GM21381 (cell line): ENCODE measurements around the gene EGR4.
"Not testable (repeated sequence)": the region's sequence is repeated elsewhere in the genome, so short reads cannot be mapped to it uniquely, and the experiment has no call there.

Experiments
- ATAC-seq: cut with Tn5 transposase; IDR thresholded peaks from one replicate; pipeline ENCODE4 v1.9.1; 2021; ENCODE audit warnings: mild to moderate bottlenecking, moderate library complexity; ENCODE audit not compliant: unreplicated experiment

EGR4 gene

DNA sequence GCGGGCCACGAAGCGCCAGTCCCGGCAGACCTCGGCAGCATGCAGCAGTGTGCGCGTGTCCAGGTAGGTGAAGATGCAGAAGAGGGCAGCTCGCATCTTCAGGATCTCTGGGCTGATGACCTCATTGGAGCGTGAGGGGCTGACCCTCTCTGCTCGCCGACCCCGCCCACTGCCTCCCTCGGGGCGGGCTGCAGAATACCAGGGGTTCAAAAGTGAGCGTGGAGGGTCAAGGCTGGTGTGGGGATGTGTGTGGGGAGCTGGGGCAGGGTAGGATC is 29.1 kb downstream of the EGR4 start:
- ATAC-seq = no peak

DNA sequence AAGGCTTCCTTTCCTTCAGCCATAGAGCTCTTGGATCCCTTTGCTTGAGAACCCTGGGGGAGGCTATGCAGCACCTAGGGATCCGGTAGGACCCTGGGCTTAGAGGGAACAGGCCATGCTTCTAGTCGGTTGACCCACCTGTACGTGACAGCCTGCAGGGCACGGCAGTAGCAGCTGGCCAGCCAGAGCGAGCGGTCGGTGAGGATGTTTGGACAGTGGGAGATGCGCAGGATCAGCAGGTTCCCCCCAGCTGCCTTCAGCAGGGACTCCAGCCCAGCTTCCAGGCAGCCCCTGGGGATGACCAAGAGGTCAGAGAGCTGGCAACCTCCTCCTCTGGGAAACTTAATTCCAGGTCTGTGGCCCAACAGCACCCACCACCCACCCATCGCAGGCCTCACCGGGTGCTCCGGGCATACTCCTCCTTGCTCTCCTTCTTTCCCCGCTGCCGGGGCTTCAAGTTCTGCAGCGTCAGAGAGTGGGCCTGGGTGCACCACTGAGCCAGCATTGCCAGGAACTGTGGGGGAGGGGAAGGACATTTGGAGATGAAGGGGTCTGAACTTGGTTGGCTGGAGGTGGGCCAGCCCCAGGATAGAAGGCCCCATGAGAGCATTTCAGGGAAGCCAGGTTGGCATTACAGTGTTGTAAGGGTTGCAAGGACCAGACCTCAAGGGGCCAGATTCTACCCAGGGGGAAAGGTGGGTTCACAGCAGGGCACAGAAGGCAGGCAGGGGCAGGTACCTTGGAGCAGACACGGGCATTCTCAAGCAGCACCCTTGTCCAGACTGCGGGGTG is 29.6 kb downstream of the EGR4 start:
- ATAC-seq = no peak

DNA sequence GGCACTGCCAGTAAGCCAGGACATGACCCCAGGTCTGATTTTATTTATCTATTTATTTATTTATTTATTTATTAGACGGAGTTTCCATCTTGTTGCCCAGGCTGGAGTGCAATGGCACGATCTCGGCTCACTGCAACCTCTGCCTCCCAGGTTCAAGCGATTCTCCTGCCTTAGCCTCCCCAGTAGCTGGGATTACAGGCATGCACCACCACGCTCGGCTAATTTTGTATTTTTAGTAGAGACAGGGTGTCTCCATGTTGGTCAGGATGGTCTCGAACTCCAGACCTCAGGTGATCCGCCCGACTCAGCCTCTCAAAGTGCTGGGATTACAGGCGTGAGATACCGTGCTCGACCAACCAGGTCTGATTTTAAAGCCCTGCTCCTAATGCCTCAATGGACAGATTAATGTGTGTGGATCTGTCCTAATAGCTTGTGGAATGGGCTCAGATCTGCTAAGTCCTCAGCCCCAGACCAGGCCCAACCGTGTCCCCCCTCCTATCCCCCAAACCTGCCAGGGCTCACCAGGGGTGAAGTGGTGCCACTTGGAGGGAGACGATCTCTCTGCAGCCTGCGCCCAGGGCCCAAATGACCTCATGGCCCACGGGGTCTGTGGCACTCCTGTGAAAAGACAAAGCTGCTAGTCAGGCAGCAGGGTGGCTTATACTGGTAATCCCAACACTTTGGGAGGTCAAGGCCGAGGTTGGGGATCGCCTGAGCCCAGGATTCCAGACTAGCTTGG is 30.5 kb downstream of the EGR4 start:
- not testable (repeated sequence) for ATAC-seq

DNA sequence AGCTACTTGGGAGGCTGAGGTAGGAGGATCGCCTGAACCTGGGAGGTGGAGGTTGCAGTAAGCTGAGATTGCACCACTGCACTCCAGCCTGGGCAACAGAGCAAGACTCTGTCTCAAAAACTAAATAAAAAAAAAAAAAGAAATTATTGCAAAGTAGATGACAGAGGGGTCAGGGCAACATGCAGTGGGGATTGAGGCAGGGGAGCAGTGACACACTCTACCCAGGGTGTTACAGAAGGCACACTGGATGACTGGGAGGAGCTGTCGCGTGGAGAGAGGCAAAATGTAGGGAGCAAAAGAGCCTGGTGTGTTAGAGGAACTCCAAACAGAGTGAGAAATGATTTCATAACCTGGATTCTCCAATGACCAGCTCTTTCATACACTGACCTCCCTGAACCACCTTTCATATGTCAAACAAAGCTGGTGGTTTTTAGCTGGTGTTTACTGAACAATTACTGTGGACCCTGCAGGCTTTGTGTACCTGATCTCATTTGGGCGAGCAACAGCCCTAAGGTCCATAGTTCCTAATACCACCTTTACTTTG is 31.2 kb downstream of the EGR4 start:
- ATAC-seq = no peak

DNA sequence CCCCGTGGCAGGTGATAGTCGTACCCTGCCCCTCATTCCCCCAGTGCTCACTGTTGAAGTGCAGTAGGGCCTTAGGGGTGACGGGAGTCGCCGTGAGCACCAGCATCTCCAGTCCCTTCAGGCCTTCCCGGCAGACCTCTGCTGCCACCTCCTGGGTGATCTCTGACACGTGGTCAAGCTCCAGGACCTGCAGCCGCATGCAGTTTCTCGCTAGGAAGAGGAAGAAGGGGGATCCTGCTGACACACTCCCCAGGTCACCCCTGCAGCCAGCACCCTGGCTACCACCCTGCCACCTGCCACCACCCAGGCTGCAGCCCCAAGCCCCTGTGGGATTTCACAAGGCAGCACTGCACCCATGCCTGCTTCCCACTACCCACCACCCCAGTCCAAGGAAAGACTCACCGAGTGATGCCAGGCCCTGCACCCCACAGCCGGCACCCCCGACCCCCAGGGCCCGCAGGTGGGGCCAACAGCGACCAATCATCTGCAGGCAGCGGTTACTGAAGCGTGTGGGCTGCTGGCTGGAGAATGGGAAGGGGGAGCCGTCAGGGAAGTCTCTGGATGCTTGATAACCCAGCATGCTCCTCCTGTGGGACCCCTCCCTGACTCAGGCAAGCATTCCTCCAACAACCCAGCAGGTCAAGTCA is 32.9 kb downstream of the EGR4 start:
- ATAC-seq = no peak

DNA sequence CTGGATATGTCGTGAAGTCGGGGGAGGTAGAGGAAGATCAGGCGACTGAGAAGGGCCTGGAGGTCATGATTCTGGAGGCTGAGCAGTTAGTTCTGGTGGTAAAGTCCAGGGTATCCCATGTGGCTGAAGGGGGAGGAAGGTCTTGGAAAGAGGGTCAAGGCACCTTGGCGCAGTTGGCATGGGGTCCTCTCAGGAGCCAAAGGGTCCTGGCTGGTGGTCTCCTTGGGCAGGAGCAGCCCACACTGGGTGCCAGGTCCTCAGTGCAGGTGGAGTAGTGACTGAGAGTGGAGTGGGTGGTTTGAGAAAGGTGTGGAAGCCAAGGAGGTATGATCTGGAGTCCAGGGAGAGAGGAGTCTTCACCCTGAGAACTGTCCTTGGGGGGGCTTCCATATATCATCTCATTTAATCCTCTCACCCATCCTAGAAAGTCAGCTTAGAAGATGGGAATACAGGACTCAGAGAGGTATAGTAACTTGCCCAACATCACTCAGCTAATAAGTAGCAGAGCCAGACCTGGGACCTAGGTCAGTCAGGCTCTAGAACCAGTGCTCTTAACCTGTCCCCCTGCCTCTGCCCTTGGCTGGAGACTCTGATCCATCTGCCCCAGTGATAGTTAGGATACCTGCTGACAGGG is 33.5 kb downstream of the EGR4 start:
- ATAC-seq = no peak

- no peak for ATAC-seq
These were observed 34.1 kb downstream of the EGR4 start for GRCh38 chr2:73259276-73259675.

DNA sequence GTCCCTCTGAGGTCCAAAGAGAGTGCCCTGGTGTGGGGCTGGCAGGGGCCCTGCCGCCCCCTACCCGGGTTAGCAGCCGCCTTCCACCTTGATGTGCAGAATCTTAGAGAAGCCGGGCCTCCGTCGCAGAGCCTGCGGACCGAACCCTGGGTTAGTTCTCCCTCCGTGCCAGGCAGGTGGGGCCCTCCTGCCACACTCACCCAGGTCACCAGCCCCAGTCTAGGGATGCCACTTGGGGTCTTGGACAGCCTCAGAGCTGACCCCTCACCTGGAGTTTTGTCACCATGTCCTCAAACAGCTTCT is 34.5 kb downstream of the EGR4 start:
- ATAC-seq = no peak

DNA sequence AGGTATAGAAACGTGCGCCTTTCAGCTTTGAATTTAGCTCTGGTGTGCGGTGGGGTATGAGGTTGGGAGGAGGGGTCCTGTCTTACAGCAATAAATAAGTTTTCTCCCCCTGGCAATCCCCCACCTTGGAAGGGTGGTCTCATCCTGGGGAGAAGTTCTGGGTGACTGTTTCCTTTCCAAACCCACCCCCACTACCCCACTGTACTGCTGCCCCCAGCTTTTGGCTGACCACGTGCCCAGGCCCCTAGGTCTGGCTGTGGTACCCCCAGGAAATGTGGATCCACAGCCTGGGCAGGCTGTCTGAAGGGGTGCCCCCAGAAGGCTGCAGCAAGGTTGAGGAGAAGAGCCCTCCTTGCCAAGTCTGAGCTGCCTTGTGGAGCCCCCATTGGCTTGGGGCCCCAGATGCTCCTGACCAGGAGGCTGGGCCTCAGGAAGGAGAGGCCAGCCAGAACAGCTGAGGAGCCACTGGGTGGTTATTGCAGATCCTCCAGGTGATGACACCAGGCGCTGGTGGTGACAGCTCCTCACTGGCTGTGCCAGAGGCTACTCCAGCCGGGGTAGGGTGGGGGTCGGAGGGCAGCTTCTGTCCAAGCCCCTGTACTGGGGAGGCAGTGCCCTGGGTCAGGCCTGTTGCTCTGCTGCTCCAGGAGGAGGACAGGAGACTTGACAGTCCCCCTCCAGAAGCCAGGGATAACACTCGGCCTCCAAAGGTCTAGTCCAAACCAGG is 35.0 kb downstream of the EGR4 start:
- no peak for ATAC-seq

- no peak for ATAC-seq
These were observed 35.8 kb downstream of the EGR4 start for GRCh38 chr2:73257425-73258125.

DNA sequence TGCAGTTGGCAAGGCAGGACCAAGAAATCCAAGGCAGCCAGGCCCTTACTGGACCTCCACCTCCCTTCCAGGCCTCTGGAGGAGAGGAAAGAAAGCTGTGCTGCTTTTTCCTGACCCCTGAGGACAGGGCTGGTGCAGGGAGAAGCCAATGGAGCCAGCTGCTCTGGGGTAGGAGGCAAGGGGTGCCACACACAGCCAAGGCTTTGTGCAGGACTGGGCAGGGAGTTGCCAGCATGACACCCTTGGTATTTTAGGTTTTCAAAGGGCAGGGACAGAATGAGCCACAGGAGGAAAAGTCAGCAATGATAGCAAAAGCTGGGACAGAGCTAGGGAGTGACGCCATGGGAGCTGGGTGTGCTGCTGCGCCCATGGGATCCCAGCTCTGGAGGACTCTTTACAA is 36.3 kb downstream of the EGR4 start:
- no peak for ATAC-seq

DNA sequence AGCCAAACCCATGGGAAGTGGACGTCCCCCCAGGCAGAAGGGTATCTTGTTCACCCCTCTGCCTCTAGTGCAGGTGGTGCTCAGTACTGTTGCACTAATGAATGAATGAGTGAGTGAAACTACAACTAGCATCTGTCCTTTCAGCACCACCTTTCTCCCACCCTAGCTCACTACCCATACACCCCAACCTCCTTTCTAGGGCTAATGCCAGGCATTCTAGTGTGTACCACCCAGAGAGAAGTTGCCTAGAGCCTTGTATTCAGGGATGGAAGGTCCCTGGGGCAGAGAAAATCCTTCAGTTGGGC is 36.8 kb downstream of the EGR4 start:
- no peak for ATAC-seq

DNA sequence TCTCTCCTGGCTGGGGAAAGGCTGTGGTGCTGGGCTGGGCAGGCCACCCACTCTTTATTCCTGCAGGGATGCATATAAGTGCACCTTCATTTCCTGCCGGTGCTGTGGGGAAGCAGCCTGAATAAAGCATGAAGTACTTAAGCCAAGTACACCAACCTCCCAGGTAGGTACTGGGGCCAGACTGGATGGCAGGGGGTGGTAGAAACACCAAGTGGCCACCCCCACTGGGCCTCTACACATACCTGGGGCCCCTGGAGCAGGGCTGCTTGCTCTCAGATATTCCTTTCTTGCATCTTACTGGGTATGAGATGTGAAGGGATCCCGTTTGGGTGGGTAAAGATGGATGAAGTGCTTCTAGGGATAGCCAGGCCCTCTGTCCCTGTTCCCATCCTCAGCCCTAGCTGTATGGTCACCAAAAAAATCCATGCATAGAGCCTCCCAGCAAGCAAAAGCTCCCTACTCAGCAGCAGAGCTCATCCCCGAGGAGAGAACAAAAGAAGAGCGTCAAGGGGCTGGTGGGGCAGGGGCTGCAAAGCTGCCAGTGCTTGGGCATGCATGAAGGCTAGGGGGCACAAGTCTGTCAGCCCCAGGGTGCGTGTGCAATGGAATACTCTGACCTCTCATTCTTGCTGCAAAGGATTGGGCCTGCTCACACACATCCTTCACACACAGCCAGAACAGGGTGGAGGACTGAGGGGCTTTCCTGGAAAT is 37.3 kb downstream of the EGR4 start:
- no peak for ATAC-seq

GRCh38 chr2:73255007-73255644 is 38.2 kb downstream of the EGR4 start:
- no peak for ATAC-seq

GRCh38 chr2:73254343-73255006 is 38.9 kb downstream of the EGR4 start:
- no peak for ATAC-seq

DNA sequence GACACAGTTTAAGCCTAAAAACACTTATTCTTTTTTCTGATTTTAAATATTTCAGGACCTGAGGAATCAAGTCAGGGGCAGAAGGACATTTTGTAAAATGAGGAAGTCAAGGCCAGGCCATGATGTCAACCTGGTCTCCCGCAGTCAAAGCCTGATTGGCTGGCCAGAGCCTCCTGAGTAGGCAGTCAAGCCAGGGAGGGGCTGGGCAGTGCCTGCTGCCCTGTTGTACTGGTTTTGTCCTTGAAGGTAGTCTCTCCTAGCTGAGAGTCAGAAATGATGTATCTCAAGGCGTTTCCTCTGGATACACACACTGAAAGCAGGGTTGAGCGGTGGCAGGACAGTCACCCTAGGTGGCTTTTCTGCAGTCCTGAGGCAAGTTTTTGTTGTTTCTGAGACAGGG is 39.4 kb downstream of the EGR4 start:
- no peak for ATAC-seq

DNA sequence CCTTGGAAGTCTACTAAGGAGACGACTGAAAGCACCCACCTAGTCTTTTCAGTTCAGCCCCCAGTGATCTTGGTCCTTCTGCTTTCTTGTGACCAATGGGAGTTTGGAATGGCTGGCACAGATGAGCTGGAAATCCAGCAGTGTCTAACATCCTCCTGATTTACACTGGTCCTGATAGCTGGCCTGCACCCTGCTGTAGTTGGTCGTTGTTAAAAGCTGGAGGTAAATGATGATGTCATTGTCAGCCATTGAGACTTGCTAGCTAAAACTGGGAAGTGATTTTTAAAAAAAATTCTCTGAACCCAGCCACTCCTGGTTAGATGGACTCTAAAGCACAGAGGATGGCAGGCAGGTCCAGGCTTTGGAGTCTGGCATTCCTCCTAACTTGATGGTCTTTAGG is 39.9 kb downstream of the EGR4 start:
- ATAC-seq = no peak

DNA sequence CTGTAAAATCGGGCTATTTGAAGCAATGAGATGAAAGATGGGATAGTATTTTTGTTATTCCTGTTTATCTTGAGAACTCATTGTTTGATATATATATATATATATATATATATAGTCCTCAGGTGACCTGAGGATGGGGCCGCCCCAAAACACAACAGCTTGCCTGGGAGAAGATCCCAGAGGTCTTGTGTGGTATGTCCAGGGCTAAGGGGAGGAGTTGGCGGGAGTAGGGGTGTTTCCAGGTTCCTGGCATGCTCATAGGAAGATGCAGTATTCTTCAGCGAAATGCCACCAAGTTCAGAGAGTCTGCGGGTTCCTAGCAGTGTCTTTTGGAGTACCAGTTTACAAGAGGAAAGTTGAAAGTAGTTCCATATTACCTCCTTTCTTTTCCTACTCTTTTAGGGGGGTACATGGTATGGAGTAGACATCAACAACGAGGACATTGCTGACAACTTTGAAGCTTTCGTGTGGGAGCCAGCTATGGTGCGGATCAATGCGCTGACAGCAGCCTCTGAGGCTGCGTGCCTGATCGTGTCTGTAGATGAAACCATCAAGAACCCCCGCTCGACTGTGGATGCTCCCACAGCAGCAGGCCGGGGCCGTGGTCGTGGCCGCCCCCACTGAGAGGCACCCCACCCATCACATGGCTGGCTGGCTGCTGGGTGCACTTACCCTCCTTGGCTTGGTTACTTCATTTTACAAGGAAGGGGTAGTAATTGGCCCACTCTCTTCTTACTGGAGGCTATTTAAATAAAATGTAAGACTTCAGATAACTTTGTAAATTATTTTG is 40.9 kb downstream of the EGR4 start:
- ATAC-seq = no peak
